ENCODE measurements around the gene WIZ. TPM values are rescaled to one million over a fixed set of nuclear protein-coding genes. Genes with fewer than 3 reads are reported as not detected.

WIZ gene
- total and polyA plus RNA-seq, 4 donors: 14.5 to 42.6 (median 23.3) TPM

DNA sequence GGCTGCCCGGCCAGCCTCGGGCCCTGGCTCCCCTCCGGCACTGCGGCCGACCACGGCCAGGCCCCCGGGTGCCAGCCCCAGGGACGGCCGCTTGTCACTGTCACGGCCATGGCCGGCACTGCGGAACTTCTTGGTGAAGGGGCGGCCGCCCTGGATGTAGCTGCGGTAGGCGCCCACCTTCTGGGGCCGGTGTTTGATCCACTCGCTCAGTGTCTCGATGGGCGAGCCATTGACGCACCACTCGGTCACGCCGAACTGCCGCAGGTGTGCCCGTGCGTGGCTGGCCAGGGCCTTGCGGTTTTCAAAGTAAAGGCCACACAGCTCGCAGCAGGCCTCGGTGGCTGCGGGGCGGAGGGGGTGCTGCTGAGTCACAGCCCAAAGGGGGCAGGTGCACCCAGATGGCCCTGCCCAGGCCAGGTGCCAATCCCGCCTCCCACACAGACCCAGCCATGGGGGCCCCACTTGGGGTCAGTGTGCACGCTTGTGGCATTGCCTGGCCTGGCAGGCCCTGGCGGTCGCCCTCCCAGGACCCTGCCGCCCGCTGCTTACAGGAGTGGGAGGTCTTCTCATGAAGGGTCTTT, 25.0 kb downstream of the WIZ start:
- Histone ChIP-seq H3K9me3 (ENCODE audit: control insufficient read depth in 4 of 4, insufficient read depth in 3 of 4, low read length in 3 of 4) (peaks cover 0 to 2% (median 0%) of the 10 kb centered on the region in 4 donors), H3K36me3 (ENCODE audit: control insufficient read depth in 4 of 4, insufficient read depth in 4 of 4, low read length in 4 of 4) (peaks cover 12 to 69% (median 41%) of the 10 kb centered on the region in 4 donors), H3K9ac (ENCODE audit: insufficient read depth in 1 of 2, low read length in 2 of 2) (no peak overlapping the region), H3K4me1 (ENCODE audit: control insufficient read depth in 5 of 5, insufficient read depth in 5 of 5, low read length in 5 of 5) (peaks cover 3 to 33% (median 12%) of the 10 kb centered on the region in 5 donors), H3K27ac (ENCODE audit: low read depth in 1 of 2, low read length in 1 of 2) (no peak overlapping the region), H3K27me3 (ENCODE audit: control insufficient read depth in 3 of 3, insufficient read depth in 3 of 3, low read length in 2 of 3) (no peaks in the 10 kb centered on the region), H3K4me3 (no peak overlapping the region)
- ATAC-seq (ENCODE audit: insufficient read depth, low FRiP score) (no peak), DNase-seq (no peak)
- 97 to 98% methylated on average over 37 to 38 of the region's 38 CpGs for WGBS, 2 donors
- TF ChIP-seq, protein P1, sequence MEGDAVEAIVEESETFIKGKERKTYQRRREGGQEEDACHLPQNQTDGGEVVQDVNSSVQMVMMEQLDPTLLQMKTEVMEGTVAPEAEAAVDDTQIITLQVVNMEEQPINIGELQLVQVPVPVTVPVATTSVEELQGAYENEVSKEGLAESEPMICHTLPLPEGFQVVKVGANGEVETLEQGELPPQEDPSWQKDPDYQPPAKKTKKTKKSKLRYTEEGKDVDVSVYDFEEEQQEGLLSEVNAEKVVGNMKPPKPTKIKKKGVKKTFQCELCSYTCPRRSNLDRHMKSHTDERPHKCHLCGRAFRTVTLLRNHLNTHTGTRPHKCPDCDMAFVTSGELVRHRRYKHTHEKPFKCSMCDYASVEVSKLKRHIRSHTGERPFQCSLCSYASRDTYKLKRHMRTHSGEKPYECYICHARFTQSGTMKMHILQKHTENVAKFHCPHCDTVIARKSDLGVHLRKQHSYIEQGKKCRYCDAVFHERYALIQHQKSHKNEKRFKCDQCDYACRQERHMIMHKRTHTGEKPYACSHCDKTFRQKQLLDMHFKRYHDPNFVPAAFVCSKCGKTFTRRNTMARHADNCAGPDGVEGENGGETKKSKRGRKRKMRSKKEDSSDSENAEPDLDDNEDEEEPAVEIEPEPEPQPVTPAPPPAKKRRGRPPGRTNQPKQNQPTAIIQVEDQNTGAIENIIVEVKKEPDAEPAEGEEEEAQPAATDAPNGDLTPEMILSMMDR (IDR thresholded peaks at IDR 0.05; ENCODE audit: control extremely low read depth, extremely low read depth): no peak

DNA sequence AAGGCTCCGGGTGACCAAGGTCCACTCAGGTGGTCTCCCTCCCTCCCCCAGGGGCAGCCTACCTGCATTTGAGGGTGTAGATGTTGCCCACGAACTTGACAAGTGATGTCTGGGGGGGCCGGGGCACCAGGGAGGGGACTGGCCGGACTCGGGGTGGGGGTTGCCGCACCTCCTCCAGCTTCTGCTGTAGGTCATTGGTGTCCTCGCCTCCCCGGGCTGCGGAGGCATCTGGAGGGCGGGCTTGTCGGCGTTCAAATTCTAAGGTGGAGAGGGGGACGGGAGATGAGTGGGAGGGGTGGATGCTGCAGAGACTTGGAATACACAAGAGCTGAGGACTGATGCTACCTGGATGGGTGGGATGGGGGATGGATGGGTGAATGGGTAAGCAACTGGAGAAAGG, 25.6 kb downstream of the WIZ start:
- H3K27ac ChIP-seq (ENCODE audit: low read depth in 1 of 2, low read length in 1 of 2): no peak overlapping the region
- peaks cover 3 to 39% (median 14%) of the 10 kb centered on the region in 5 donors for H3K4me1 ChIP-seq (ENCODE audit: control insufficient read depth in 5 of 5, insufficient read depth in 5 of 5, low read length in 5 of 5)
- H3K9ac ChIP-seq (ENCODE audit: insufficient read depth in 1 of 2, low read length in 2 of 2): no peak overlapping the region
- TF ChIP-seq, protein P1 (IDR thresholded peaks at IDR 0.05; ENCODE audit: control extremely low read depth, extremely low read depth): no peak
- H3K27me3 ChIP-seq (ENCODE audit: control insufficient read depth in 3 of 3, insufficient read depth in 3 of 3, low read length in 2 of 3): no peaks in the 10 kb centered on the region
- peaks cover 0 to 2% (median 0%) of the 10 kb centered on the region in 4 donors for H3K9me3 ChIP-seq (ENCODE audit: control insufficient read depth in 4 of 4, insufficient read depth in 3 of 4, low read length in 3 of 4)
- no peak for DNase-seq
- no peak overlapping the region for H3K4me3 ChIP-seq
- no peak for ATAC-seq (ENCODE audit: insufficient read depth, low FRiP score)
- H3K36me3 ChIP-seq (ENCODE audit: control insufficient read depth in 4 of 4, insufficient read depth in 4 of 4, low read length in 4 of 4): peaks cover 12 to 63% (median 41%) of the 10 kb centered on the region in 4 donors
- WGBS, 2 donors: 96 to 97% methylated on average over 13 of the region's 13 CpGs

DNA sequence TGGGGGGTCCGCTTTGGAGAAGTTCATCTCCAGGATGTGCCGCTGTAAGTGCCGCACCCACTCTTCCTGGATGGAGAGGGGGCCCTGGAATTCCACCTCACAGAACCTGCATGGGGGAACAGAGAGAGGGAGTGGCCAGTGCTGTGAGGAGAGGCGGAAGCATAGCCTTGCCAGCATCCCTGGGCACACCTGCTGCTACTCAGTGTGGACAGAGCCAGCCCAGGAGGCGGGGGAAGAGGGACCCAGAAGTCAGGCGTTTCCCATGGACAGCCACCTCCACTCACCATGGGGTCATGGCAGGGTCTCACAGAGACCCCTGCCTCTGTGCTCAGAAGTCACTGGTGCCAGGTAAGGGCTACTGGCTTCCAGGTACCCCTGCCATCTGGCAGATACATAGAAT, 26.6 kb downstream of the WIZ start:
- H3K27ac ChIP-seq (ENCODE audit: low read depth in 1 of 2, low read length in 1 of 2): no peak overlapping the region
- peaks cover 0 to 2% (median 0%) of the 10 kb centered on the region in 4 donors for H3K9me3 ChIP-seq (ENCODE audit: control insufficient read depth in 4 of 4, insufficient read depth in 3 of 4, low read length in 3 of 4)
- H3K9ac ChIP-seq (ENCODE audit: insufficient read depth in 1 of 2, low read length in 2 of 2): no peak overlapping the region
- peaks cover 3 to 39% (median 12%) of the 10 kb centered on the region in 5 donors for H3K4me1 ChIP-seq (ENCODE audit: control insufficient read depth in 5 of 5, insufficient read depth in 5 of 5, low read length in 5 of 5)
- no peaks in the 10 kb centered on the region for H3K27me3 ChIP-seq (ENCODE audit: control insufficient read depth in 3 of 3, insufficient read depth in 3 of 3, low read length in 2 of 3)
- DNase-seq (no peak), ATAC-seq (ENCODE audit: insufficient read depth, low FRiP score) (no peak)
- TF ChIP-seq, protein P1 (IDR thresholded peaks at IDR 0.05; ENCODE audit: control extremely low read depth, extremely low read depth): no peak
- peaks cover 12 to 57% (median 43%) of the 10 kb centered on the region in 4 donors for H3K36me3 ChIP-seq (ENCODE audit: control insufficient read depth in 4 of 4, insufficient read depth in 4 of 4, low read length in 4 of 4)
- 98 to 99% methylated on average over 6 of the region's 6 CpGs for WGBS, 2 donors
- H3K4me3 ChIP-seq: no peak overlapping the region
